Mammary epithelial cell (primary cell): ENCODE measurements around the gene CNNM3.

Source experiments
- EZH2 ChIP-seq: IDR thresholded peaks from 2 replicates; pipeline ENCODE4 v1.6.1; 2012; ENCODE audit warnings: low read length, inconsistent platforms, borderline replicate concordance
- TF ChIP-seq, protein P1 (sequence below), 2 donors: IDR thresholded peaks in 1 of 2; conservative IDR thresholded peaks in 1 of 2; 2 replicates each; pipeline ENCODE4 v1.5.1; 2011 to 2012; ENCODE audit warnings: inconsistent platforms in 2 of 2, low read length in 2 of 2, mild to moderate bottlenecking in 2 of 2, control low read depth in 1 of 2, low read depth in 1 of 2; ENCODE audit not compliant: insufficient read depth in 1 of 2; ENCODE audit errors: extremely low read depth in 1 of 2

DNA sequence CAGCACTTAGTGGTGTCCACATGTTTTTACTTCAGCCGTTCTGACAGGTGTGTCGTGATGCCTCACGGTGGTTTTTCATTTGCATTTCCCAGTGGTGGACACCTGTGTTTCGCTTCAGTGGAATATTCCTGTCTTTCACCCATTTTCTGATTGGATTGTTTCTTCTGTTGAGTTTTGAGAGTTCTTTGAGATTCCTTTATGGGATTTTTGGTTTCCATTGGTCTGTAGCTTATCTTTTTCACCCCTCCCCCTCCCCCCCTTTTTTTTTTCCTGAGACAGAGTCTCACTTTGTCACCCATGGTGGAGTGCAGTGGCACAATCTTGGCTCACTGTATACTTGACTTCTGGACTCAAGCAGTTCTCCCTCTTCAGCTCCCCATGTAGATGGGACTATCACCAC lies 19.8 kb downstream of the CNNM3 start:
- TF ChIP-seq, protein P1, sequence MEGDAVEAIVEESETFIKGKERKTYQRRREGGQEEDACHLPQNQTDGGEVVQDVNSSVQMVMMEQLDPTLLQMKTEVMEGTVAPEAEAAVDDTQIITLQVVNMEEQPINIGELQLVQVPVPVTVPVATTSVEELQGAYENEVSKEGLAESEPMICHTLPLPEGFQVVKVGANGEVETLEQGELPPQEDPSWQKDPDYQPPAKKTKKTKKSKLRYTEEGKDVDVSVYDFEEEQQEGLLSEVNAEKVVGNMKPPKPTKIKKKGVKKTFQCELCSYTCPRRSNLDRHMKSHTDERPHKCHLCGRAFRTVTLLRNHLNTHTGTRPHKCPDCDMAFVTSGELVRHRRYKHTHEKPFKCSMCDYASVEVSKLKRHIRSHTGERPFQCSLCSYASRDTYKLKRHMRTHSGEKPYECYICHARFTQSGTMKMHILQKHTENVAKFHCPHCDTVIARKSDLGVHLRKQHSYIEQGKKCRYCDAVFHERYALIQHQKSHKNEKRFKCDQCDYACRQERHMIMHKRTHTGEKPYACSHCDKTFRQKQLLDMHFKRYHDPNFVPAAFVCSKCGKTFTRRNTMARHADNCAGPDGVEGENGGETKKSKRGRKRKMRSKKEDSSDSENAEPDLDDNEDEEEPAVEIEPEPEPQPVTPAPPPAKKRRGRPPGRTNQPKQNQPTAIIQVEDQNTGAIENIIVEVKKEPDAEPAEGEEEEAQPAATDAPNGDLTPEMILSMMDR (conservative IDR thresholded peaks at IDR 0.05 in 1 of 2, IDR thresholded peaks at IDR 0.05 in 1 of 2; ENCODE audit: extremely low read depth in 1 of 2, insufficient read depth in 1 of 2, low read depth in 1 of 2, low read length in 2 of 2) = no peak
- no peak for TF ChIP-seq EZH2
